Measurements from ENCODE around the gene GALNT18. TPM values are rescaled to one million over a fixed set of nuclear protein-coding genes. Genes with fewer than 3 reads are reported as not detected.

GALNT18 gene
- total and polyA plus RNA-seq, 2 donors (not counting 3 experiments of a cell fraction or from before 2014, with no cell fraction given) = 0.17 to 0.18 TPM

GRCh38 chr11:11624926-11625325 lies 3.1 kb upstream of the GALNT18 start:
- no peak overlapping the region for H3K9ac ChIP-seq (replicated peaks; ENCODE audit: extremely low read depth, insufficient read depth, low read length)
- peaks cover 23 to 30% of the 10 kb centered on the region in 2 experiments for H3K27me3 ChIP-seq (ENCODE audit: control insufficient read depth in 2 of 2, insufficient read depth in 2 of 2, low read length in 2 of 2)
- dilution Hi-C loops (cut with MboI; ENCODE audit: extremely low pct_ligation_motif_present, low sequenced_read_pairs) (no loop called here), intact Hi-C loops (cut with micrococcal nuclease) (loop anchor here (5.0 kb wide), 1 partner anchor 162 kb away; no protein-coding TSS in a partner anchor)
- H3K9me3 ChIP-seq (replicated peaks; ENCODE audit: control insufficient read depth, insufficient read depth, low read length) = no peaks in the 10 kb centered on the region
- no peak overlapping the region for H2AFZ ChIP-seq (ENCODE audit: low read depth, low read length)
- H3K9me1 ChIP-seq (replicated peaks; ENCODE audit: control insufficient read depth, extremely low read depth, insufficient read depth, low read length) = no peaks in the 10 kb centered on the region
- DNase-seq (ENCODE audit: low read depth, low spot score) = no peak
- no peaks in the 10 kb centered on the region for H3K36me3 ChIP-seq (ENCODE audit: control insufficient read depth in 2 of 2, extremely low read depth in 1 of 2, insufficient read depth in 2 of 2, low read length in 2 of 2)
- H3K79me2 ChIP-seq (ENCODE audit: control insufficient read depth, insufficient read depth, low read length) = no peaks in the 10 kb centered on the region
- H3K4me2 ChIP-seq (ENCODE audit: insufficient read depth, low read length) = no peak overlapping the region
- no peaks in the 10 kb centered on the region for H3K4me1 ChIP-seq (ENCODE audit: control insufficient read depth, extremely low read depth, insufficient read depth, low read length)
- no peak overlapping the region for H3K4me3 ChIP-seq (replicated peaks in 1 of 3; ENCODE audit: insufficient read depth in 1 of 3, low read depth in 1 of 3, low read length in 3 of 3)
- CTCF ChIA-PET = interaction anchor here (1.1 kb wide), 1 partner anchor 13 kb away, joined by 3 read pairs; no protein-coding TSS in a partner anchor
- POLR2A ChIA-PET = no interaction called here
- H3K27ac ChIP-seq (ENCODE audit: insufficient read depth, low read depth, low read length) = no peak overlapping the region
- no peaks in the 10 kb centered on the region for H4K20me1 ChIP-seq (replicated peaks; ENCODE audit: control insufficient read depth, extremely low read depth, insufficient read depth, low read length)
- FAIRE-seq = no peak
- TF ChIP-seq POLR2A (IDR thresholded peaks at IDR 0.05; ENCODE audit: low read depth, low read length) = no peak
- no peak for TF ChIP-seq POLR2AphosphoS5 (IDR thresholded peaks at IDR 0.05; ENCODE audit: insufficient read depth, low read depth, low read length)
- TF ChIP-seq CTCF (IDR thresholded peaks at IDR 0.05; ENCODE audit: extremely low read depth in 1 of 2, insufficient read depth in 1 of 2, low read depth in 1 of 2, low read length in 2 of 2) = no peak
- TF ChIP-seq EZH2 (IDR thresholded peaks at IDR 0.05; ENCODE audit: borderline replicate concordance, low read depth, low read length, severe bottlenecking) = no peak
- TF ChIP-seq JUN (IDR thresholded peaks at IDR 0.05; ENCODE audit: borderline replicate concordance, insufficient read depth, insufficient read length, low read depth) = no peak
- no peak for TF ChIP-seq FOS (IDR thresholded peaks at IDR 0.05; ENCODE audit: borderline replicate concordance, insufficient read depth, low read length)
- TF ChIP-seq MYC (IDR thresholded peaks at IDR 0.05; ENCODE audit: low read depth, low read length) = no peak
- no peak for TF ChIP-seq GATA2 (IDR thresholded peaks at IDR 0.05; ENCODE audit: insufficient read depth, insufficient read length, low read depth, low read length)
- TF ChIP-seq, protein P1, sequence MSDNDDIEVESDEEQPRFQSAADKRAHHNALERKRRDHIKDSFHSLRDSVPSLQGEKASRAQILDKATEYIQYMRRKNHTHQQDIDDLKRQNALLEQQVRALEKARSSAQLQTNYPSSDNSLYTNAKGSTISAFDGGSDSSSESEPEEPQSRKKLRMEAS (IDR thresholded peaks at IDR 0.05; ENCODE audit: insufficient read depth, insufficient read length) = no peak
- BruUV-seq (replicated peaks) = no TSS peak

Data from endothelial cell of umbilical vein (primary cell).